ENCODE results near the gene NOMO2. TPM values are rescaled to one million over a fixed set of nuclear protein-coding genes. Genes with fewer than 3 reads are reported as not detected.
"Not testable (repeated sequence)": the region's sequence is repeated elsewhere in the genome, so short reads cannot be mapped to it uniquely, and the experiment has no call there.

The NOMO2 gene
- total RNA-seq, 1 donor from 2014 or later = 327 TPM

DNA sequence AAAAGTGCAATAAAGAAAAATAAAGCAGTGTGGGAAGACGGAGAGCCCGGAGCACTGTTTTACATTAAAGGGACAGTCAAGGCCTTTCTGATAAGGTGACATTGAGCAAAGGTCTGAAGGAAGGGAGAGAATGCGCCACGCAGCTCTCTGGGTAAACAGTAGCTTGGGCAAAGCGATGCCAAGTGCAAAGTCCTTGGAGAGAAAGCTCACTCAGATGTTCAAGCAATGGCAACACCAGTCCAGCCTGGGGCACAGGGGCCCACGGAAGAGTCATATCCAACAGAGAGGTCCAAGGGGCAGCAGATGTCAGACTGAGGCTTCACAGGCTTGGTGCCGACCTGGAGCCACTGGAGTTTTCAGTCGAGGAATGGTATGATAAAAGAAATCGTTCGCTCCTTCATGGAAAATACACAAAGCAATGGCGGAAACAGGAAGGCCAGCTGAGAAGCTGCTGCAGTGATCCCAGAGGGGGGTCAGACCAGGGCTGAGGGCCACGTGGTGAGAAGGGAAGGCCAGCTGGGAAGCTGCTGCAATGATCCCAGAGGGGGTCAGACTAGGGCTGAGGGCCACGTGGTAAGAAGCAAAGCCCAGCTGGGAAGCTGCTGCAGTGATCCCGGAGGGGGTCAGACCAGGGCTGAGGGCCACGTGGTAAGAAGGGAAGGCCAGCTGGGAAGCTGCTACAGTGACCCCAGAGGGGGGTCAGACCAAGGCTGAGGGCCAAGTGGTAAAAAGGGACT, 40.3 kb downstream of the NOMO2 start:
- DNase-seq (ENCODE audit: low read depth, low spot score) = not testable (repeated sequence)

DNA sequence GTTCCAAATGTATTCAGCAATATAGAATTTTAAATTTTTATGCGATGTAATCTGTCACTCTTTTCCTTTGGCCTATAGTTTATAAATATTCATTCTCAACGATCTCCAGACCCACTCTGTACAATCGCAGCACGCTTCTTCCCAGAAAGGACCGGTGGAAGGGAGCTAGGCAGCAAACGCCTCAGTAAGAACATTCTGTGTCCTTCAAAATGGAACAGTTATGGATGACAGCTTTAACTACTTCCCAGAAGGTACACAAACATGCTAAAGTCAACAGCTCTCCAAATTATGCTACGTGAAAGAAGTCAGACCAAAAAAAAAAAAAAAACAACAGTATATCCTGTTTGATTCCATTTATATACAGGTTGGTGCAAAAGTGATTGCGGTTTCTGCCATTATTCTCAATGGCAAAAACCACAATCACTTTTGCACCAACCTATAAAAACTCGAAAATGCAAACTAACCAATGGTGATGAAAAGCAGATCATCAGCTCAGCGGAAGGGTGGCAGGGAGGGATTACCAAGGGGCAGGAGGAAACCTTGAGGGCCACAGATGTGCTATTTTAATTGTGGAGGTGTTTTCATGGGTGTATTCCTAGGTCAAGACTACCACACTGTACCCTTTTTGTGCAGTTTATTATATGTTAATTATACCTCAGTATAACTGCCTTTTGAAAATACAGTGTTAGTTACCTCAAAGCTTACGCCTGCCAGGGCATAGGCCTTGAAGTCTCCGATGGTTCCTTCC, 43.2 kb downstream of the NOMO2 start:
- DNase-seq (ENCODE audit: low read depth, low spot score) = not testable (repeated sequence)

DNA sequence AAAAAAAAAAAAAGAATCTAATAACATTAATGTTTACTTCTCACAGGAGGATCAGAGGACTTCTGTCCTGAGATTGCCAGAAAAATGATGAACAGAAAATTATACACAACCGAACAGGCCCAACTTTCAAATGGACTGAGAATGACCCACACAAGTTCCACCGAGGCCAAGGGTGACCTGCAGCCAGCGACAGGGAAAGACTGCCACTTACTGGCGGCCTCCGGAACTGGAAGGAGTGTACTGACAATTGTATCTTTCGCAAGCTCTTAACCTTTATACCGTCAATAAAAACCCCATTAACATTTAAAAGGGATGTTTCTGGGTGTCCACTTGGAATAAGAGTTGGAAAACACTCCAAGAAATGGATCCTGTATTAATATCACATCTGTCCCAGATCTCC, 63.5 kb downstream of the NOMO2 start:
- DNase-seq (ENCODE audit: low read depth, low spot score) = not testable (repeated sequence)

DNA sequence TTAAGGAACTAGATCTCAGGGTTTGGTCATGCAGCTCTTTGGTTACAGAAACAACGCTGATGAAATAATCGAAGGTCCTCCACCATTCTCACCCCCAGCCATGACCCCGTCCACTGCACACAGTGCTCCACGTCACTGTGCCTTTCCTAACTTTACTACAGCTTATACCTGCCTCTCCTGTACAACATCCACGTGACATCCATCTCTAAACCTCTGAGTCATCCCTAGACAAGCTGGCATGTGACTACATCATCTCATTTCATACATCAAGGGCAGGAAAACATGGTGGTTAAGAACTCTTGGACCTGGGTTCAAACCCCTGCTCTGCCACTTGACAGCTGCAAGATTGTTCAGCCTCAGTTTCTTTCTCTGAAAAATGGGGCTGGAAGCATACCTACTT, 64.9 kb downstream of the NOMO2 start:
- not testable (repeated sequence) for DNase-seq (ENCODE audit: low read depth, low spot score)

DNA sequence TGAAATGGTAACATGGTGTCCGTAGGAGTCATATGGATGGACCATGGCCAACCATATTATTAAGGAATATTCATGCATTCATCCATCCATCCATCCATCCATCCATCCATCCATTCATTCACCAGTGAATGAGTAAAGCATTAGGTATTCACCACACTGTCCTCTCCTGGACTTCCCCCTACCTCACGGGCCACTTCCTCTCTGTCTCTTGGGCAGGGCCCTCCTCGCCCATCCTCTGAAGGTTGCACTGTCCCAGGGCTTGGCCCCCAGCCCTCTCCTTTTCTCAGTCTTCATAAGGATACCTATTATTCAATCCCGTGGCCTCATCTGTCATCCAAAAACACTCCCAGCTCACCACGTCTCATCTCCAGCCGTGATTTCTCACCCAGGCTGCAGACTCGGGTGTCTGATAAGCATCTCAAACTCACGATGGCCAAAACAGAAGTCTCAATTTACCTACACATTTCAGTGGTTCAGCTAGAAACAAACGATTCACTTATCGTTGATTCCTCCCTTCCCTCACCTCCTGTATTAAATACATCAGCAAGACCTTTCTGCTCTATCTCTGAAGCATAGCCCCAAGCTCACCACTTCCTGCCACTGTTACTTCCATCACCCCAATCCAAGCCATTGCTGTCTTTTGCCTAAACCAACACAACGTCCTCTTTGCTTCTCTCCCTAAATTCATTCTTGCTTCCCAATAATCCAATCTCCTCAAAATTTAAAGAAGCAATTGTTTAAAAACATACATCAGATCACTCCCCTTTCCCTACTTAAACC, 69.6 kb downstream of the NOMO2 start:
- not testable (repeated sequence) for DNase-seq (ENCODE audit: low read depth, low spot score)

DNA sequence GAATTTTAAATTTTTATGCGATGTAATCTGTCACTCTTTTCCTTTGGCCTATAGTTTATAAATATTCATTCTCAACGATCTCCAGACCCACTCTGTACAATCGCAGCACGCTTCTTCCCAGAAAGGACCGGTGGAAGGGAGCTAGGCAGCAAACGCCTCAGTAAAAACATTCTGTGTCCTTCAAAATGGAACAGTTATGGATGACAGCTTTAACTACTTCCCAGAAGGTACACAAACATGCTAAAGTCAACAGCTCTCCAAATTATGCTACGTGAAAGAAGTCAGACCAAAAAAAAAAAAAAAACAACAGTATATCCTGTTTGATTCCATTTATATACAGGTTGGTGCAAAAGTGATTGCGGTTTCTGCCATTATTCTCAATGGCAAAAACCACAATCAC, 125.9 kb downstream of the NOMO2 start:
- not testable (repeated sequence) for DNase-seq (ENCODE audit: low read depth, low spot score)

DNA sequence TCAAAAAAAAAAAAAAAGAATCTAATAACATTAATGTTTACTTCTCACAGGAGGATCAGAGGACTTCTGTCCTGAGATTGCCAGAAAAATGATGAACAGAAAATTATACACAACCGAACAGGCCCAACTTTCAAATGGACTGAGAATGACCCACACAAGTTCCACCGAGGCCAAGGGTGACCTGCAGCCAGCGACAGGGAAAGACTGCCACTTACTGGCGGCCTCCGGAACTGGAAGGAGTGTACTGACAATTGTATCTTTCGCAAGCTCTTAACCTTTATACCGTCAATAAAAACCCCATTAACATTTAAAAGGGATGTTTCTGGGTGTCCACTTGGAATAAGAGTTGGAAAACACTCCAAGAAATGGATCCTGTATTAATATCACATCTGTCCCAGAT, 146.1 kb downstream of the NOMO2 start:
- DNase-seq (ENCODE audit: low read depth, low spot score) = not testable (repeated sequence)

DNA sequence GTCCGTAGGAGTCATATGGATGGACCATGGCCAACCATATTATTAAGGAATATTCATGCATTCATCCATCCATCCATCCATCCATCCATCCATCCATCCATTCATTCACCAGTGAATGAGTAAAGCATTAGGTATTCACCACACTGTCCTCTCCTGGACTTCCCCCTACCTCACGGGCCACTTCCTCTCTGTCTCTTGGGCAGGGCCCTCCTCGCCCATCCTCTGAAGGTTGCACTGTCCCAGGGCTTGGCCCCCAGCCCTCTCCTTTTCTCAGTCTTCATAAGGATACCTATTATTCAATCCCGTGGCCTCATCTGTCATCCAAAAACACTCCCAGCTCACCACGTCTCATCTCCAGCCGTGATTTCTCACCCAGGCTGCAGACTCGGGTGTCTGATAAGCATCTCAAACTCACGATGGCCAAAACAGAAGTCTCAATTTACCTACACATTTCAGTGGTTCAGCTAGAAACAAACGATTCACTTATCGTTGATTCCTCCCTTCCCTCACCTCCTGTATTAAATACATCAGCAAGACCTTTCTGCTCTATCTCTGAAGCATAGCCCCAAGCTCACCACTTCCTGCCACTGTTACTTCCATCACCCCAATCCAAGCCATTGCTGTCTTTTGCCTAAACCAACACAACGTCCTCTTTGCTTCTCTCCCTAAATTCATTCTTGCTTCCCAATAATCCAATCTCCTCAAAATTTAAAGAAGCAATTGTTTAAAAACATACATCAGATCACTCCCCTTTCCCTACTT, 152.2 kb downstream of the NOMO2 start:
- not testable (repeated sequence) for DNase-seq (ENCODE audit: low read depth, low spot score)

DNA sequence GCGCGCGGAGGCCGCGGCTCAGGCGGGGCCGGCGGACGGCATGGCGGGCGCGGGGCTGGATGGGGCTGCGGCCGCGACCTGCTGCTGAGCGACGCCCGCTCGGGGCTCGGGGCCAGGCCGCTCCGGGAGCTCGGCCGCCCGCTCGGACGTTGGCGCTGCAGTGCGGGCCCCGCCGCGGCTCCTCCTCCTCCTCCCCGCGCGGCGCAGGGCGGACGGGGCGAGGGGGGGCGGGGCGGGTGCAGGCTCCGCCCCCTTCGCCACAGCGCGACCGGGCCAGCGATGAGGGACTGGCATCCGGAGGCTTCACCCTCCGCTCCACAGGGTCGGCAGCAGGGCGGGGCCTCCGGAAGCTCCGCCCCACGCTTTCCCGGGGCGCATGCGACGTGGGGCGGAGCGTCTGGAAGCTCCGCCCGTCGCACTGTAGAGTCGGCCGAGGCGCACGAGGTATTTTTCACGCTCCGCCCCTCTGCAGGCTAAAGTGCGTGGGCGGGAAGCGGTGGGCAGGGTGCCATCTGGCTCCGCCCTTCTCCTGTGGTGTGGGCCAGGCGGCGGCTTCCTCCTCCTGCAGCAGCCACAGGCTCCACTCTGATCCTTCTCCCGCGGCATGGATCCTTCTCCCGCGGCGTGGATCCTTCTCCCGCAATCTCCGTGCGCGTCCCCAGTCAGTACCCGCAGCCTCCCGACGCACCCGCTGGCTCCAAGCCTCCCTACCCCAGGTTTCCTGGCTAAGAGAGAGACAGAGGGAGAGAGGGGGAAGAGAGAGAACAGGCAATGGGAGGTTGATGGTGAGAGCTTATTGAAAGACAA, 159.8 kb downstream of the NOMO2 start:
- DNase-seq (ENCODE audit: low read depth, low spot score) = not testable (repeated sequence)

DNA sequence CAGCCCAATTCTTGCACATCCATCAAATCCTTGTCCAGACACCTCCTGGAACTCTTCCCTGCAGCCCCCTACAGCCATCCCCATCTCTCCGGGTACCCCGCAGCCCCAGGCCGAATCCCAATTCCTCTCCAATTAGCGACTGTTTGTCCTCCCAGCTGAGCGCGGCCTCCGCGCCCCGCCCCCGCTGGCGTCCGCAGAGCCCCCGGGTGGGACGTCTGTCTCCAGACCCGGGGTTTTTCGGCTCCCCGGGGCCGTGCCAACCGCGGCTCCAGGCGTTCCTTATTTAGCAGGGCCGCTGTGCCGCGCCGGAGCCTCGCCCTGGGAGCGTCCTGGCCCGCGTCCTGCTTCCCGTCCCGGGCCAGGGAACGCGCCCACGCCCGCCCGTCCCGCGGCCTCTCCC, 160.7 kb downstream of the NOMO2 start:
- not testable (repeated sequence) for DNase-seq (ENCODE audit: low read depth, low spot score)

DNA sequence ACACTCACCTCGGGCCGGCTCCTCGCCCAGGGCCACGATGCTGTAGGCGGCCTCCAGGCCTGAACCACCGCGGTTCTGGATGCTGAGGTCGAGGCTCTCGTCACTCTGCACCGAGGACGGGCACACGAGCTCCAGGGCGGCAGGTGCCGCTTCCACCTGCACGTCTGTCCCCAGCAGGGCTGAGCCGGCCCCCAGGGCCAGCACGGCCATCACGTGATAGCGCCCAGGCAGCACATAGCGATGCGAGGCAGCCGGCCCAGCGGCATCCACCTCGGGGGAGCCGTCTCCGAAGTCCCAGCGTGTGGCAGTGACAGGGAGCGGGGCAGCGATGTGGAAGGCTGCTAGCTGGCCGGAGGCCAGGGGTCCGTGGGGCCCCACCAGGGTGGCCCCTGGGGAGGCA, 167.5 kb downstream of the NOMO2 start:
- not testable (repeated sequence) for DNase-seq (ENCODE audit: low read depth, low spot score)

DNA sequence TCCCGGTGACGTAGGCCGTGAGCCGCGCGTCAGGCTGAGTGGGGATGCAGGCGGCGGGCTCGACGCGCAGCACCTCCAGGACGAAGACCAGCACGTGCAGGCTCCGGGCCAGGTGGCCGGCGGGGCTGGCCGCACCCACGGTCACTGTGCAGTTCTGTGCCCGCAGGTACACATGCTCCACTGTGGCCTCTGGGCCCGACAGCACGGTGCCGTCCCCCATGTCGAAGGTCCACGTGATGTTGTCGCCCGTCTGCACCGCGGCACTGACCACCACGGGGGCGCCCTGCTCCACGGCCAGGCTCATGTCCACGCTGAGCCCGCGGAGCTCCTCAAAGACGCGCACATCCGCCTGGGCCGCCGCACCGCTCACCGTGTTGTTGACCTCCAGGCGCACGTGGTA, 174.1 kb downstream of the NOMO2 start:
- not testable (repeated sequence) for DNase-seq (ENCODE audit: low read depth, low spot score)

DNA sequence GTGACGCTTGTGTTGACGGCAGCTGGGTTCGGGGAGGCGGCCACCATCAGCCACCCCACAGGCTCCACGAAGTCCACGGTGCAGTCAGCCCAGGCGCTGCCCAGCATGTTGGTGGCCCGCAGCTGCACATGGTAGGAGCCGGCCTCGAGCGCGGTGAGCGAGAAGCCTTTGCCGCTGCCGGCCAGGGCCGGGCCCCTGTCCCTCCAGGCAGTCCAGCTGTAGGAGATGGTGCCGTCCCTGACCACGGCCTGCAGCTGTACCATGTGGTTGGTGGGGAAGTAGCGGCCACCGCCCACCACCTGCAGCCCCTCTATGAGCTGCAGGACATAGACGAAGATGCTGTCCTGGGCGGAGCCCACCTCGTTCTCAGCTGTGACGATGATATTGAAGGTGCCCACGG, 175.4 kb downstream of the NOMO2 start:
- DNase-seq (ENCODE audit: low read depth, low spot score) = not testable (repeated sequence)

DNA sequence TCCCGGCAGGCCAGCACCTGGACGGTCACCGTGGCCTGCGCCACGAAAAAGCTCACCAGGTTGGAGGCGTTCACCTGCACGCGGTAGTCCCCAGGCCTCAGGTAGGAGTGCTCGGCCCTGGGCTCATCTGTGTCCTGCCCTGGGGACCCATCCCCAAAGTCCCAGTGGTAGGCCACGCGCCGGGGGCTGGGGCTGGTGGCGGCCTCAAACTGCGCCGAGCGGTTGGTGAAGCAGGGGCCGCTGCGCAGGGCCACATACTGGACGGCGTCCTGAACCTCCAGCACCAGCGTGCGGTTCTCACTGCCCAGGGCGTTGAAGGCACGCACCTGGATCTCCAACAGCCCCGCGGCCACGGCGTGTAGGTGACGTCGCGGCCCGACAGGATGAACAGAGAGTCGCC, 176.6 kb downstream of the NOMO2 start:
- not testable (repeated sequence) for DNase-seq (ENCODE audit: low read depth, low spot score)

DNA sequence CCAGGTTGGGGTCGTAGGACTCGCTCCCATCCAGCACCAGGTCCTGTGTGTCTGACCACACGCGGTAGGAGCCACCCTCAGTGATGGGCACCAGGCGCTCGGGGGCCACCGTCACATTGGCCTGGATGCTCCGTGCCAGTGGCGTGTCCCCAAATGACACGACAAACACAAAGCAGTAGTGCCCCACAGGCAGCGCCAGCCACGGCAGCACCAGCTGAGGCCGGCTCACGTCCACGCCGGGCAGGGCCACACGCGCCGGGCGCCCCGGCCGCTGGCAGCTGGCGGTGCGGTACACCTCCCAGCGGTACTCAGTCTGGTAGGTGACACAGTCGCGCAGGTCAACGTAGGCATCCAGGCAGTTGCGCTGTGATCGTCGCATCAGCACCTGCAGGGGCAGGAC, 177.0 kb downstream of the NOMO2 start:
- not testable (repeated sequence) for DNase-seq (ENCODE audit: low read depth, low spot score)

DNA sequence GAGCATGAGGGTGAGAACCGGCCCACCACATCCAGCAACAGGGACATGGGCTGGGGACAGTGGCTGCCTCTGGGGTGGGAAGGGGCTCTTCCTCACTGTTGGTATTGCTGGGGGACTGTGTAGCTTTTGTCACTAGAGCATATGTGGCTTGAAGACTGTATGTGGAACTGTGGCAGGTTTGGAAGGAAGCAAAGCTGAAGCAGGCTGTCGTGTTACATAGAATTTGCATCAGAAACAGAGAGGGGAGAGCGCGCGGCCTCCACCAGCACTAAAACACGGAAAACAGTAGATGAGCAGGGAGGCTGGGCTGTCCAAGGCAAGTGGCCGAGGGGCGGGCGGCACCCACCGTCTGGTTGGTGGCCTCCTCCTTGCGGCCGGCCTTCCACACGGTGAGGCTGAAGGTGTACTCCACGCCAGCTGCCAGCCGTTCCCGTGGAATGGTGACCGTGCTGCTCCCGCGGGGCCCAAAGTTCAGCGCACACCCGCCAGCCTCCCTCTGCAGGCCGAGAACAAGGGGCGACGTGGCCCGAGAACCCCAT, 177.7 kb downstream of the NOMO2 start:
- DNase-seq (ENCODE audit: low read depth, low spot score) = not testable (repeated sequence)

DNA sequence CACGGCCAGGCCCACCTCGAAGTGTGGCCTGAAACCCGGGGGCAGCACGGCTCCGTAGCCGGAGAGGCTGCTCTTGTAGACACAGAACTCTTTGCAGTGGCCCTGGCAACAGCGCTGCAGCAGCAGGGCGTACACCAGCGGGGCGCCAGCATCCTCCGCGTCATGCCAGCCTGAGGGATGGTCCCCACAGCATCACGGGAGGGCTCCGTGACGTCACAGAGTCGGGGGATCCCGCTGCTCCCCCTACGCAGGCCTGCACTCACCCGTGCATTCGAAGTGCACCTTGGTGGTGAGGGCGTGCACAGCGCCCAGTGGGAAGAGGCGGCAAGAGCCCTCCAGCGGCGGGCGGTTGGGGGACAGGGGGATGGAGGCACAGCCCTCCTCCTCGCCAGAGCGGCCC, 179.2 kb downstream of the NOMO2 start:
- not testable (repeated sequence) for DNase-seq (ENCODE audit: low read depth, low spot score)

All from pulmonary artery endothelial cell (primary cell).